Midbrain (tissue), 1 donor: ENCODE data around the gene ATP8B4.
"Not testable (repeated sequence)": the region's sequence is repeated elsewhere in the genome, so short reads cannot be mapped to it uniquely, and the experiment has no call there.

Source experiments
- DNase-seq: peaks from one replicate; lab custom pipeline; 2025; lab: John Stamatoyannopoulos, UW

Gene ATP8B4

GRCh38 chr15:50140983-50141382 is 21.9 kb upstream of the ATP8B4 start:
- DNase-seq = no peak

GRCh38 chr15:50140098-50140497 is 21.1 kb upstream of the ATP8B4 start:
- no peak for DNase-seq

GRCh38 chr15:50138391-50138790 is 19.4 kb upstream of the ATP8B4 start:
- DNase-seq = no peak

- DNase-seq = no peak
Observed at GRCh38 chr15:50137893-50138292, 18.9 kb upstream of the ATP8B4 start.

GRCh38 chr15:50137330-50137761 is 18.3 kb upstream of the ATP8B4 start:
- no peak for DNase-seq

GRCh38 chr15:50135031-50135551 is 16.1 kb upstream of the ATP8B4 start:
- DNase-seq = no peak

GRCh38 chr15:50134524-50135024 is 15.5 kb upstream of the ATP8B4 start:
- DNase-seq = peak; percentile 8

GRCh38 chr15:50132251-50132984 is 13.4 kb upstream of the ATP8B4 start:
- DNase-seq = not testable (repeated sequence)

GRCh38 chr15:50131617-50132016 is 12.6 kb upstream of the ATP8B4 start:
- DNase-seq = no peak

- DNase-seq = peak; percentile 28
Observed at GRCh38 chr15:50128266-50128665, 9.2 kb upstream of the ATP8B4 start.

- DNase-seq = no peak
Observed at GRCh38 chr15:50127255-50127777, 8.3 kb upstream of the ATP8B4 start.

GRCh38 chr15:50126072-50126471 is 7.0 kb upstream of the ATP8B4 start:
- DNase-seq = no peak

GRCh38 chr15:50124631-50125030 is 5.6 kb upstream of the ATP8B4 start:
- no peak for DNase-seq

- no peak for DNase-seq
Observed at GRCh38 chr15:50123861-50124557, 5.0 kb upstream of the ATP8B4 start.

GRCh38 chr15:50120729-50121128 is 1.7 kb upstream of the ATP8B4 start:
- DNase-seq = no peak

- DNase-seq = no peak
Observed at GRCh38 chr15:50117431-50118027, 1.5 kb downstream of the ATP8B4 start.

GRCh38 chr15:50116477-50116876 is 2.6 kb downstream of the ATP8B4 start:
- DNase-seq = no peak

GRCh38 chr15:50113992-50114780 is 4.8 kb downstream of the ATP8B4 start:
- DNase-seq = peak; percentile 17

GRCh38 chr15:50113187-50113505 is 5.9 kb downstream of the ATP8B4 start:
- DNase-seq = no peak

GRCh38 chr15:50112488-50113186 is 6.4 kb downstream of the ATP8B4 start:
- no peak for DNase-seq

GRCh38 chr15:50110285-50110684 is 8.7 kb downstream of the ATP8B4 start:
- no peak for DNase-seq
